Measurements from ENCODE around the gene AHI1. TPM values are rescaled to one million over a fixed set of nuclear protein-coding genes. Genes with fewer than 3 reads are reported as not detected.

The AHI1 gene
- total RNA-seq, 1 donor from 2014 or later = 5.4 TPM

- Histone ChIP-seq H3K27ac (no peak overlapping the region), H3K4me3 (no peak overlapping the region), H3K36me3 (peaks cover 0 to 4% of the 10 kb centered on the region in 2 donors), H3K9me3 (no peaks in the 10 kb centered on the region), H3K27me3 (no peaks in the 10 kb centered on the region), H3K4me1 (no peaks in the 10 kb centered on the region)
- TF ChIP-seq CTCF (IDR thresholded peaks at IDR 0.05) = no peak
- DNase-seq (ENCODE audit: low spot score in 2 of 2) = no peak
- intact Hi-C loops (cut with DNase I) = no loop called here
Observed at GRCh38 chr6:135418040-135418760, 79.3 kb downstream of the AHI1 start.

- no peak for TF ChIP-seq CTCF (IDR thresholded peaks at IDR 0.05)
- DNase-seq (ENCODE audit: low spot score in 2 of 2) = no peak
- Histone ChIP-seq H3K4me3 (no peak overlapping the region), H3K27ac (no peak overlapping the region), H3K36me3 (peaks cover 6 to 15% of the 10 kb centered on the region in 2 donors), H3K4me1 (no peaks in the 10 kb centered on the region), H3K9me3 (no peaks in the 10 kb centered on the region), H3K27me3 (no peaks in the 10 kb centered on the region)
- intact Hi-C loops (cut with DNase I) = no loop called here
Observed at GRCh38 chr6:135412761-135413160, 84.8 kb downstream of the AHI1 start.

GRCh38 chr6:135411849-135412248 lies 85.7 kb downstream of the AHI1 start:
- H3K36me3 ChIP-seq = peaks cover 6 to 15% of the 10 kb centered on the region in 2 donors
- no peaks in the 10 kb centered on the region for H3K4me1 ChIP-seq
- H3K27me3 ChIP-seq = no peaks in the 10 kb centered on the region
- no peak for TF ChIP-seq CTCF (IDR thresholded peaks at IDR 0.05)
- H3K27ac ChIP-seq = no peak overlapping the region
- no peak for DNase-seq (ENCODE audit: low spot score in 2 of 2)
- intact Hi-C loops (cut with DNase I) = no loop called here
- no peak overlapping the region for H3K4me3 ChIP-seq
- H3K9me3 ChIP-seq = no peaks in the 10 kb centered on the region

GRCh38 chr6:135411339-135411738 lies 86.2 kb downstream of the AHI1 start:
- Histone ChIP-seq H3K36me3 (peaks cover 6 to 20% of the 10 kb centered on the region in 2 donors), H3K4me3 (no peak overlapping the region), H3K4me1 (no peaks in the 10 kb centered on the region), H3K9me3 (no peaks in the 10 kb centered on the region), H3K27ac (no peak overlapping the region), H3K27me3 (no peaks in the 10 kb centered on the region)
- intact Hi-C loops (cut with DNase I) = no loop called here
- no peak for DNase-seq (ENCODE audit: low spot score in 2 of 2)
- no peak for TF ChIP-seq CTCF (IDR thresholded peaks at IDR 0.05)

GRCh38 chr6:135410856-135411255 lies 86.7 kb downstream of the AHI1 start:
- Histone ChIP-seq H3K4me1 (no peaks in the 10 kb centered on the region), H3K36me3 (peaks cover 6 to 21% of the 10 kb centered on the region in 2 donors), H3K9me3 (no peaks in the 10 kb centered on the region), H3K27me3 (no peaks in the 10 kb centered on the region), H3K4me3 (no peak overlapping the region), H3K27ac (no peak overlapping the region)
- no peak for DNase-seq (ENCODE audit: low spot score in 2 of 2)
- no peak for TF ChIP-seq CTCF (IDR thresholded peaks at IDR 0.05)
- intact Hi-C loops (cut with DNase I) = no loop called here

Data from ascending aorta (tissue), 2 donors.